ENCODE measurements around the gene SCFD1. TPM values are rescaled to one million over a fixed set of nuclear protein-coding genes. Genes with fewer than 3 reads are reported as not detected.

SCFD1 gene, protein sequence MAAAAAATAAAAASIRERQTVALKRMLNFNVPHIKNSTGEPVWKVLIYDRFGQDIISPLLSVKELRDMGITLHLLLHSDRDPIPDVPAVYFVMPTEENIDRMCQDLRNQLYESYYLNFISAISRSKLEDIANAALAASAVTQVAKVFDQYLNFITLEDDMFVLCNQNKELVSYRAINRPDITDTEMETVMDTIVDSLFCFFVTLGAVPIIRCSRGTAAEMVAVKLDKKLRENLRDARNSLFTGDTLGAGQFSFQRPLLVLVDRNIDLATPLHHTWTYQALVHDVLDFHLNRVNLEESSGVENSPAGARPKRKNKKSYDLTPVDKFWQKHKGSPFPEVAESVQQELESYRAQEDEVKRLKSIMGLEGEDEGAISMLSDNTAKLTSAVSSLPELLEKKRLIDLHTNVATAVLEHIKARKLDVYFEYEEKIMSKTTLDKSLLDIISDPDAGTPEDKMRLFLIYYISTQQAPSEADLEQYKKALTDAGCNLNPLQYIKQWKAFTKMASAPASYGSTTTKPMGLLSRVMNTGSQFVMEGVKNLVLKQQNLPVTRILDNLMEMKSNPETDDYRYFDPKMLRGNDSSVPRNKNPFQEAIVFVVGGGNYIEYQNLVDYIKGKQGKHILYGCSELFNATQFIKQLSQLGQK
- total RNA-seq = 67.0 and 68.7 TPM in 2 replicates

DNA sequence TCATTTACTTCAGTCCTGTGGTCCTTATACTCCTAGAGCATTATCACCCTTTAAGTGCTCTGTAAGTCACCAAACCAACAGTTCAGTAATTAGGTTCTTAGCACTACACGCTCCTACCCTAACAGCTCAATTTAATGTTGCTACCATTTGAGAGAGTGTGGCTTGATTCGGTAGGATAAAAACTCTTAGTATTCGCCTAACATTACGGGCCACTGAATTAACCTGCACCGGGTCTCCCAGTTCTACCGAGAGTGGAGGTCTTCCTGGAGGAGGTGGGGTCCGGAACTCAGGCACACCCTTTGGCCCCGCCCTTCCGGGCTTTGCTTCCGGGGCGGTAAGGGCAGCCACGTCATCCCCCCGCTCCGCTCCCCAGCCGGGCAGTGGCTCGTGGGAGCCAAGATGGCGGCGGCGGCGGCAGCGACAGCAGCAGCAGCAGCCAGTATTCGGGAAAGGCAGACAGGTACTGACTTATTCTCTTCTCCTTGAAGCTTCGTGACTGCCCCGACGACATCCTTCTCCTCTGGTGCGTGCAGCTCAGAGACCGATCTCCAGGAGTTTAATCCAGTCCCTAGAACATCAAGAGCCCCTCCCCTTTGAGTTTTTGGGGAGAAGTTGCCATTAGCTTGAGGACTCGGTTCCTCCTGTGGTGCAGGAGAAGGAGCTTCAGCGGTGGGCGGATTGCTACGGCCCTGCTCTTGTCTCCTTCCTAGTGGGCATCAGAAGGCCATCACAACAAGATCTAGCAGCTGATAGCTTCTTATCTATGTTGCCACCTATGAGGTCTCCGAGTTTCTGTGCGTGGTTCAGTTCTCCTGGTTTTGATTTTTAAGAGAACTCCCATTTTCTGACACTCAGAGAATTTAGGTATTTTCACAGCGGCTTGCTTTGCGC is at the start of gene SCFD1:
Gene SCFD1 (plus strand): TSS at position 380 of the 891 bp plus-strand sequence. CDS start 20 bp downstream, at position 400.

Other genes with a start within 250 kb of the SCFD1 start
- gene G2E3, start 63.2 kb upstream of the SCFD1 start, total RNA-seq = 11.1 and 21.4 TPM in 2 replicates

Data from vein endothelial cell (primary cell).